ENCODE measurements around the gene C1orf21.

Gene C1orf21

GRCh38 chr1:184424157-184424556 lies 37.3 kb downstream of the C1orf21 start:
- no peak overlapping the region for H3K4me3 ChIP-seq (ENCODE audit: control insufficient read depth, low read depth, low read length)
- DNase-seq (ENCODE audit: low read depth), result no peak
- no peak for TF ChIP-seq CTCF (IDR thresholded peaks at IDR 0.05; ENCODE audit: control insufficient read depth, insufficient read depth, low read depth, low read length, missing control alignments)

- no peak for DNase-seq (ENCODE audit: low read depth)
- no peak for TF ChIP-seq CTCF (IDR thresholded peaks at IDR 0.05; ENCODE audit: control insufficient read depth, insufficient read depth, low read depth, low read length, missing control alignments)
- H3K4me3 ChIP-seq (ENCODE audit: control insufficient read depth, low read depth, low read length), result no peak overlapping the region
Observed at GRCh38 chr1:184424945-184425344, 38.1 kb downstream of the C1orf21 start.

GRCh38 chr1:184425449-184426277 lies 38.8 kb downstream of the C1orf21 start:
- H3K4me3 ChIP-seq (ENCODE audit: control insufficient read depth, low read depth, low read length), result no peak overlapping the region
- no peak for DNase-seq (ENCODE audit: low read depth)
- no peak for TF ChIP-seq CTCF (IDR thresholded peaks at IDR 0.05; ENCODE audit: control insufficient read depth, insufficient read depth, low read depth, low read length, missing control alignments)

GRCh38 chr1:184426278-184426674 lies 39.4 kb downstream of the C1orf21 start:
- no peak for TF ChIP-seq CTCF (IDR thresholded peaks at IDR 0.05; ENCODE audit: control insufficient read depth, insufficient read depth, low read depth, low read length, missing control alignments)
- H3K4me3 ChIP-seq (ENCODE audit: control insufficient read depth, low read depth, low read length), result no peak overlapping the region
- no peak for DNase-seq (ENCODE audit: low read depth)

- no peak for DNase-seq (ENCODE audit: low read depth)
- H3K4me3 ChIP-seq (ENCODE audit: control insufficient read depth, low read depth, low read length), result no peak overlapping the region
- no peak for TF ChIP-seq CTCF (IDR thresholded peaks at IDR 0.05; ENCODE audit: control insufficient read depth, insufficient read depth, low read depth, low read length, missing control alignments)
Observed at GRCh38 chr1:184427722-184428121, 40.9 kb downstream of the C1orf21 start.

- no peak for TF ChIP-seq CTCF (IDR thresholded peaks at IDR 0.05; ENCODE audit: control insufficient read depth, insufficient read depth, low read depth, low read length, missing control alignments)
- DNase-seq (ENCODE audit: low read depth), result no peak
- H3K4me3 ChIP-seq (ENCODE audit: control insufficient read depth, low read depth, low read length), result no peak overlapping the region
Observed at GRCh38 chr1:184428604-184429003, 41.8 kb downstream of the C1orf21 start.
